H9 (cell line): ENCODE data around the gene KCNIP1. TPM values are rescaled to one million over a fixed set of nuclear protein-coding genes. Genes with fewer than 3 reads are reported as not detected.

ENCODE experiments used
- DNase-seq: peaks from one replicate; pipeline ENCODE4 v3.0.0-alpha.2; 2017
- H2AFZ ChIP-seq: one replicate; pipeline ENCODE4 v1.6.1; 2013; ENCODE audit warnings: mild to moderate bottlenecking, low read length, control low read depth, moderate library complexity
- H2AK5ac ChIP-seq: 2 replicates; pipeline ENCODE4 v1.6.1; 2013; ENCODE audit warnings: low read length, control low read depth, mixed read lengths; ENCODE audit not compliant: insufficient read length
- H2BK120ac ChIP-seq: one replicate; pipeline ENCODE4 v1.6.1; 2013; ENCODE audit warnings: low read depth, mild to moderate bottlenecking, low read length, control low read depth, inconsistent platforms; ENCODE audit not compliant: poor library complexity, severe bottlenecking
- H2BK12ac ChIP-seq: 2 replicates; pipeline ENCODE4 v1.6.1; 2013; ENCODE audit warnings: low read length, control low read depth, mixed read lengths, low read depth; ENCODE audit not compliant: insufficient read length
- H2BK15ac ChIP-seq: 2 replicates; pipeline ENCODE4 v1.6.1; 2013; ENCODE audit warnings: low read depth, low read length, control low read depth
- H2BK20ac ChIP-seq: one replicate; pipeline ENCODE4 v1.6.1; 2013; ENCODE audit warnings: low read depth, mild to moderate bottlenecking, low read length, control low read depth, inconsistent platforms; ENCODE audit not compliant: poor library complexity, severe bottlenecking
- H2BK5ac ChIP-seq: 2 replicates; pipeline ENCODE4 v1.6.1; 2013; ENCODE audit warnings: low read length, control low read depth, mixed read lengths; ENCODE audit not compliant: insufficient read length
- H3K14ac ChIP-seq: 2 replicates; pipeline ENCODE4 v1.6.1; 2013; ENCODE audit warnings: low read length, control low read depth; ENCODE audit not compliant: insufficient read depth
- H3K18ac ChIP-seq: 2 replicates; pipeline ENCODE4 v1.6.1; 2013; ENCODE audit warnings: low read depth, mild to moderate bottlenecking, mixed read lengths, low read length, control low read depth; ENCODE audit not compliant: insufficient read length
- H3K23ac ChIP-seq: 2 replicates; pipeline ENCODE4 v1.6.1; 2013; ENCODE audit warnings: low read length, control low read depth, mixed read lengths, low read depth; ENCODE audit not compliant: insufficient read length
- H3K23me2 ChIP-seq: 2 replicates; pipeline ENCODE4 v1.6.1; 2013; ENCODE audit warnings: low read depth, mild to moderate bottlenecking, mixed read lengths, low read length, control low read depth; ENCODE audit not compliant: insufficient read length, poor library complexity, severe bottlenecking
- H3K27ac ChIP-seq: 2 replicates; pipeline ENCODE4 v1.5.1; 2013; ENCODE audit warnings: low read length, control low read depth, mixed read lengths, low read depth; ENCODE audit not compliant: insufficient read length
- H3K27me3 ChIP-seq: 2 replicates; pipeline ENCODE4 v1.6.1; 2013; ENCODE audit warnings: low read length, control low read depth, inconsistent platforms; ENCODE audit not compliant: insufficient read depth
- H3K4ac ChIP-seq: 2 replicates; pipeline ENCODE4 v1.6.1; 2013; ENCODE audit warnings: low read depth, mild to moderate bottlenecking, control low read depth, inconsistent platforms, low read length, moderate library complexity
- H3K4me1 ChIP-seq: 2 replicates; pipeline ENCODE4 v1.6.1; 2013; ENCODE audit warnings: low read length, control low read depth, inconsistent platforms; ENCODE audit not compliant: insufficient read depth
- H3K4me2 ChIP-seq: 2 replicates; pipeline ENCODE4 v1.6.1; 2013; ENCODE audit warnings: low read length, control low read depth, mixed read lengths; ENCODE audit not compliant: insufficient read length, insufficient read depth
- H3K56ac ChIP-seq: 2 replicates; pipeline ENCODE4 v1.6.1; 2013; ENCODE audit warnings: low read depth, mild to moderate bottlenecking, mixed read lengths, low read length, control low read depth; ENCODE audit not compliant: insufficient read length
- H3K79me1 ChIP-seq: 2 replicates; pipeline ENCODE4 v1.6.1; 2013; ENCODE audit warnings: low read depth, mild to moderate bottlenecking, moderate library complexity, low read length, control low read depth, inconsistent platforms; ENCODE audit not compliant: insufficient read depth, poor library complexity, severe bottlenecking
- H3K79me2 ChIP-seq: 2 replicates; pipeline ENCODE4 v1.6.1; 2013; ENCODE audit warnings: low read length, control low read depth, inconsistent platforms; ENCODE audit not compliant: insufficient read depth
- H3K9ac ChIP-seq: 2 replicates; pipeline ENCODE4 v1.6.1; 2013; ENCODE audit warnings: low read length, control low read depth, mixed read lengths; ENCODE audit not compliant: insufficient read length; ENCODE audit errors: extremely low read depth
- H3K9me3 ChIP-seq: one replicate; pipeline ENCODE4 v1.6.1; 2013; ENCODE audit warnings: low read depth, low read length, inconsistent platforms; ENCODE audit not compliant: control insufficient read depth
- H3T11ph ChIP-seq: one replicate; pipeline ENCODE4 v1.6.1; 2013; ENCODE audit warnings: mild to moderate bottlenecking, low read length, control low read depth, inconsistent platforms
- H4K20me1 ChIP-seq: one replicate; pipeline ENCODE4 v1.6.1; 2013; ENCODE audit not compliant: control insufficient read depth, insufficient read length, insufficient read depth
- H4K5ac ChIP-seq: 2 replicates; pipeline ENCODE4 v1.6.1; 2013; ENCODE audit warnings: low read depth, mild to moderate bottlenecking, mixed read lengths, low read length, control low read depth; ENCODE audit not compliant: insufficient read length
- H4K8ac ChIP-seq: replicated peaks from 2 replicates; pipeline ENCODE4 v1.6.1; 2013; ENCODE audit warnings: low read length, control low read depth, mixed read lengths, low read depth; ENCODE audit not compliant: insufficient read length
- H4K91ac ChIP-seq: 2 replicates; pipeline ENCODE4 v1.6.1; 2013; ENCODE audit warnings: low read depth, mild to moderate bottlenecking, moderate library complexity, mixed read lengths, low read length, control low read depth; ENCODE audit not compliant: insufficient read length
- H3K27ac Mint-ChIP-seq, 3 experiments: 2 replicates in 2 of 3; 3 replicates in 1 of 3; pipeline ENCODE4 v1.8.0; 2020 to 2021; ENCODE audit warnings: mixed read lengths in 3 of 3, mild to moderate bottlenecking in 1 of 3, moderate library complexity in 1 of 3
- H3K27me3 Mint-ChIP-seq: 2 replicates; pipeline ENCODE4 v1.8.0; 2021; ENCODE audit warnings: low read depth, mild to moderate bottlenecking, moderate library complexity, mixed read lengths
- H3K36me3 Mint-ChIP-seq, 3 experiments: 2 replicates in 2 of 3; 3 replicates in 1 of 3; pipeline ENCODE4 v1.8.0; 2020 to 2021; ENCODE audit warnings: low read depth in 3 of 3, mixed read lengths in 3 of 3; ENCODE audit not compliant: insufficient read depth in 1 of 3
- H3K4me1 Mint-ChIP-seq, 2 experiments: 2 replicates each; pipeline ENCODE4 v1.8.0; 2020; ENCODE audit warnings: mixed read lengths in 2 of 2
- H3K4me3 Mint-ChIP-seq, 2 experiments: 2 replicates in 1 of 2; 3 replicates in 1 of 2; pipeline ENCODE4 v1.8.0; 2020 to 2021; ENCODE audit warnings: mild to moderate bottlenecking in 2 of 2, mixed read lengths in 2 of 2, moderate library complexity in 1 of 2
- H3K9me3 Mint-ChIP-seq, 2 experiments: 2 replicates in 1 of 2; 3 replicates in 1 of 2; pipeline ENCODE4 v1.8.0; 2020; ENCODE audit warnings: mild to moderate bottlenecking in 2 of 2, mixed read lengths in 2 of 2, moderate library complexity in 1 of 2
- CTCF ChIP-seq: fragments of 200-600 bp; sonication (generic); conservative IDR thresholded peaks from 3 replicates; pipeline ENCODE4 v1.8.0; 2021; ENCODE audit warnings: antibody characterized with exemption, mild to moderate bottlenecking
- WGBS: extraction: QIAGEN DNeasy Blood & Tissue Kit; methylation state at CpG from one replicate; pipeline ENCODE4 v1.1.7; 2013; ENCODE audit warnings: missing lambda C conversion rate, low lambda C conversion rate, mixed read lengths; ENCODE audit not compliant: insufficient read length; ENCODE audit errors: extremely low coverage; 5-methylcytosine and 5-hydroxymethylcytosine counted together
- total RNA-seq: library from RNA; stranded (reverse); gene quantifications from 2 replicates; pipeline ENCODE4 v1.2.1, GENCODE V29; 2021

KCNIP1 gene
- total RNA-seq, 1 experiment from 2014 or later = 0.63 TPM

- H3K9me3 ChIP-seq = no peaks in the 10 kb centered on the region
- H3K23ac ChIP-seq = no peak overlapping the region
- no peak overlapping the region for H2BK120ac ChIP-seq
- H3K27ac Mint-ChIP-seq = no peak overlapping the region
- no peaks in the 10 kb centered on the region for H3K36me3 Mint-ChIP-seq
- H3K79me2 ChIP-seq = no peaks in the 10 kb centered on the region
- no peaks in the 10 kb centered on the region for H3K9me3 Mint-ChIP-seq
- peaks cover 11% of the 10 kb centered on the region for H3K27me3 Mint-ChIP-seq
- no CpG with 5 or more reads among the region's 5 CpGs for WGBS
- H2AK5ac ChIP-seq = no peak overlapping the region
- TF ChIP-seq CTCF = no peak
- H3K4ac ChIP-seq = no peak overlapping the region
- H3K4me3 Mint-ChIP-seq = no peak overlapping the region
- H3K9ac ChIP-seq = no peak overlapping the region
- no peak overlapping the region for H3T11ph ChIP-seq
- no peak overlapping the region for H2BK5ac ChIP-seq
- H3K18ac ChIP-seq = no peak overlapping the region
- H3K4me1 ChIP-seq = no peaks in the 10 kb centered on the region; the same call in 1 of the 2 replicates
- no peak overlapping the region for H4K5ac ChIP-seq
- H2BK15ac ChIP-seq = no peak overlapping the region
- peaks cover 11 to 13% of the 10 kb centered on the region in 2 experiments for H3K4me1 Mint-ChIP-seq
- no peak overlapping the region for H2AFZ ChIP-seq
- H3K27ac ChIP-seq = no peak overlapping the region
- DNase-seq = no peak
- no peak overlapping the region for H4K91ac ChIP-seq
- H4K8ac ChIP-seq = no peak overlapping the region
- H2BK20ac ChIP-seq = no peak overlapping the region
- H4K20me1 ChIP-seq = no peaks in the 10 kb centered on the region
- no peak overlapping the region for H3K14ac ChIP-seq
- no peaks in the 10 kb centered on the region for H3K79me1 ChIP-seq
- H3K4me2 ChIP-seq = no peak overlapping the region
- no peaks in the 10 kb centered on the region for H3K23me2 ChIP-seq
- no peaks in the 10 kb centered on the region for H3K27me3 ChIP-seq
- H2BK12ac ChIP-seq = no peak overlapping the region
- H3K56ac ChIP-seq = no peak overlapping the region
Measured at GRCh38 chr5:170518277-170518676, 14.5 kb downstream of the KCNIP1 start.
